ENCODE measurements around the gene PID1.

PID1 gene

DNA sequence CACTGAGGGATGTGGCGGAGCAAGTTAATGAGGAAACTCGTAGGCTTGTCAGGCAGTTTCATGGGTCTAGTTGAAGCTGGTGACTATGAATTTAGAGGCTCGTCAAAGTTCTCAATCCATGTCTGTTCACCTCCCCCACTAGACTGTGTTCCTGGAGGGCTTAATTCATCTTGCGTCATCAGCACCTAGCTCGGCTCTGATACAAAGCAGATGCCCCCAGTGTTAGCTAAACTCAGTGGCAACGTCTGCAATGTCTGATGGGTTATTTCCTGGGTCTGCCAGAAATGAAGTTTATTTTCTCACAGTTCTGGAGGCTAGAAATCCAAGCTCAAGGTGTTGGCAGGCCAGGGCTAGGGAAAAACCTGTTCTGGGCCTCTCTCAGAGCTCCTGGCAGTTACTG lies 140.6 kb downstream of the PID1 start:
- Histone ChIP-seq H3K4me3 (no peak overlapping the region), H3K36me3 (no peaks in the 10 kb centered on the region), H3K4me1 (peaks cover 0 to 5% (median 0%) of the 10 kb centered on the region in 4 donors), H3K27ac (no peak overlapping the region), H3K27me3 (no peaks in the 10 kb centered on the region), H3K9me3 (no peaks in the 10 kb centered on the region)
- DNase-seq = no peak
- TF ChIP-seq, protein P1, sequence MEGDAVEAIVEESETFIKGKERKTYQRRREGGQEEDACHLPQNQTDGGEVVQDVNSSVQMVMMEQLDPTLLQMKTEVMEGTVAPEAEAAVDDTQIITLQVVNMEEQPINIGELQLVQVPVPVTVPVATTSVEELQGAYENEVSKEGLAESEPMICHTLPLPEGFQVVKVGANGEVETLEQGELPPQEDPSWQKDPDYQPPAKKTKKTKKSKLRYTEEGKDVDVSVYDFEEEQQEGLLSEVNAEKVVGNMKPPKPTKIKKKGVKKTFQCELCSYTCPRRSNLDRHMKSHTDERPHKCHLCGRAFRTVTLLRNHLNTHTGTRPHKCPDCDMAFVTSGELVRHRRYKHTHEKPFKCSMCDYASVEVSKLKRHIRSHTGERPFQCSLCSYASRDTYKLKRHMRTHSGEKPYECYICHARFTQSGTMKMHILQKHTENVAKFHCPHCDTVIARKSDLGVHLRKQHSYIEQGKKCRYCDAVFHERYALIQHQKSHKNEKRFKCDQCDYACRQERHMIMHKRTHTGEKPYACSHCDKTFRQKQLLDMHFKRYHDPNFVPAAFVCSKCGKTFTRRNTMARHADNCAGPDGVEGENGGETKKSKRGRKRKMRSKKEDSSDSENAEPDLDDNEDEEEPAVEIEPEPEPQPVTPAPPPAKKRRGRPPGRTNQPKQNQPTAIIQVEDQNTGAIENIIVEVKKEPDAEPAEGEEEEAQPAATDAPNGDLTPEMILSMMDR (IDR thresholded peaks at IDR 0.05) = no peak
- intact Hi-C loops (cut with DNase I; ENCODE audit: low total_unique reads) = no loop called here

- H3K9me3 ChIP-seq = no peaks in the 10 kb centered on the region
- no peaks in the 10 kb centered on the region for H3K36me3 ChIP-seq
- H3K27ac ChIP-seq = no peak overlapping the region
- no peaks in the 10 kb centered on the region for H3K27me3 ChIP-seq
- DNase-seq = no peak
- intact Hi-C loops (cut with DNase I; ENCODE audit: low total_unique reads) = no loop called here
- peaks cover 0 to 5% (median 0%) of the 10 kb centered on the region in 4 donors for H3K4me1 ChIP-seq
- no peak overlapping the region for H3K4me3 ChIP-seq
- TF ChIP-seq, protein P1 (IDR thresholded peaks at IDR 0.05) = no peak
Observed at GRCh38 chr2:229129738-229130371, 141.2 kb downstream of the PID1 start.

DNA sequence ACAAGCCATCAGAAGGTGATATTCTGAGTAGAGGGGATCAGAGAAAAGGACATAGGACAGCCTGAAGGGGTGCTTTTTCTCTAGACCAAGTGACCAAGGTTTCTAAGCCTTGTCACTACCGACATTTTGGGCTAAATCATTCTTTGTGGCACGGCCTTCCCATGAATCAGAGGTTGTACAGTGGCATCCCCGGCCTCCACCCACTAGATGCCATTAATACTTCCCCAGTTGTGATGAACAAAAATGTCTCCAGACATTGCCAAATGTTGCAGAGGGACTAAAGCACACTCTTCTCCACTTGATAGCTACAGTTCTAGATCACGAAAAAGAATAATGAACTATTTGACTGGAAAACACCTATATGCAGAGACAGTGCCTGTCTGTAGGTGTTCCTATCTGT lies 143.6 kb downstream of the PID1 start:
- Histone ChIP-seq H3K27ac (no peak overlapping the region), H3K4me3 (no peak overlapping the region), H3K4me1 (peaks cover 0 to 5% (median 0%) of the 10 kb centered on the region in 4 donors), H3K9me3 (no peaks in the 10 kb centered on the region), H3K36me3 (no peaks in the 10 kb centered on the region), H3K27me3 (no peaks in the 10 kb centered on the region)
- DNase-seq = no peak
- TF ChIP-seq, protein P1 (IDR thresholded peaks at IDR 0.05) = no peak
- intact Hi-C loops (cut with DNase I; ENCODE audit: low total_unique reads) = no loop called here

- no peak for DNase-seq
- intact Hi-C loops (cut with DNase I; ENCODE audit: low total_unique reads) = no loop called here
- Histone ChIP-seq H3K27me3 (no peaks in the 10 kb centered on the region), H3K9me3 (no peaks in the 10 kb centered on the region), H3K36me3 (no peaks in the 10 kb centered on the region), H3K4me3 (no peak overlapping the region), H3K4me1 (peaks cover 0 to 5% (median 0%) of the 10 kb centered on the region in 4 donors), H3K27ac (no peak overlapping the region)
- TF ChIP-seq, protein P1 (IDR thresholded peaks at IDR 0.05) = no peak
Observed at GRCh38 chr2:229126066-229126465, 145.0 kb downstream of the PID1 start.

- Histone ChIP-seq H3K27me3 (no peaks in the 10 kb centered on the region), H3K4me3 (no peak overlapping the region), H3K36me3 (no peaks in the 10 kb centered on the region), H3K27ac (no peak overlapping the region), H3K4me1 (no peaks in the 10 kb centered on the region), H3K9me3 (no peaks in the 10 kb centered on the region)
- TF ChIP-seq, protein P1 (IDR thresholded peaks at IDR 0.05) = no peak
- DNase-seq = no peak
- intact Hi-C loops (cut with DNase I; ENCODE audit: low total_unique reads) = no loop called here
Observed at GRCh38 chr2:229124136-229124535, 147.0 kb downstream of the PID1 start.

DNA sequence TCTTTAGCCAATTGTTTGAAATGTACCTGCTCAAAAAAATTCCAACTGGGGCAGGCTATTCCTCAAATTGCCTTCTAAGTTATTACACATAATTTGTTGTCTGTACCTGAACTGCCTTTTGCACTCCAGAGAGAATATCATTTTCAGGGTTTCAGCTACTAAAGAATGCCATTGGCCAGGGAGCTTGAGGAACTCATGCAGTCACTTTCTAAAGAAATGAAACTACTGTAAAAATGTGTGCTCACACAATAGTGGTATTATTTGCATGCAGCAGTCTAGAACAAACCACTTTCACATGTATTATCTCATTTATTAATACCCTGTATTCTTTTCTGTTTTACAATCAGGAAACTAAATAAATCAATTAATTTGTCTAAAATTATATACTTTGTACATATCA lies 152.2 kb downstream of the PID1 start:
- Histone ChIP-seq H3K27me3 (no peaks in the 10 kb centered on the region), H3K36me3 (no peaks in the 10 kb centered on the region), H3K9me3 (no peaks in the 10 kb centered on the region), H3K4me3 (no peak overlapping the region), H3K4me1 (no peaks in the 10 kb centered on the region), H3K27ac (no peak overlapping the region)
- DNase-seq = no peak
- intact Hi-C loops (cut with DNase I; ENCODE audit: low total_unique reads) = no loop called here
- TF ChIP-seq, protein P1 (IDR thresholded peaks at IDR 0.05) = no peak

Data from tibial artery (tissue), 4 donors.